Coronary artery (tissue), 2 donors: ENCODE data around the gene ORMDL3.

ENCODE experiments used
- DNase-seq: peaks from one replicate; pipeline ENCODE4 v3.0.0-alpha.2; 2017; ENCODE audit warnings: low spot score
- H3K27ac ChIP-seq, 2 donors: fragments of 200-600 bp; sonication (generic); one replicate each; pipeline ENCODE4 v1.5.1; 2016 to 2019
- H3K4me3 ChIP-seq: fragments of 200-600 bp; sonication (generic); 2 replicates; pipeline ENCODE4 v1.5.1; 2016; ENCODE audit warnings: mild to moderate bottlenecking, moderate library complexity
- TF ChIP-seq, protein P1 (sequence below): fragments of 200-600 bp; sonication (generic); IDR thresholded peaks from one replicate; pipeline ENCODE4 v1.5.1; 2019; ENCODE audit warnings: antibody characterized with exemption

The ORMDL3 gene

DNA sequence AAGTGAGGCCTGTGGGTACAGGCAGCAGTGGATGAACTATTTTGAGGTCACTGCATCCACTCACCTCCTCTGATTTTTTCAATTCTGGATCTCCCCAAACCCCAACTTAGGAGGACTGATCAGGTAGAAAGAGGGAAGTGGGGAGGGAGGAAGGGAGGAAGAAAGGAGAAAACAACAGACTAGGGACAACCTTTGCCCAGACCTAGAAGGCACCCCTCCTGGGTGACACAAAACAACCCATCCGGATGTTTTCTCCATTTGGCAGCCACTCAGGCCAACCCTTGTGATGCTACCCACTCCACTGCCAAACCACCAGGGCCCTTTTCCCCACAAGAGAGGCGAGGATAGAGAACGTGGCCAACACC, 2.7 kb downstream of the ORMDL3 start:
- H3K27ac ChIP-seq, result no peak overlapping the region
- no peak overlapping the region for H3K4me3 ChIP-seq
- DNase-seq, result no peak
- TF ChIP-seq, protein P1, sequence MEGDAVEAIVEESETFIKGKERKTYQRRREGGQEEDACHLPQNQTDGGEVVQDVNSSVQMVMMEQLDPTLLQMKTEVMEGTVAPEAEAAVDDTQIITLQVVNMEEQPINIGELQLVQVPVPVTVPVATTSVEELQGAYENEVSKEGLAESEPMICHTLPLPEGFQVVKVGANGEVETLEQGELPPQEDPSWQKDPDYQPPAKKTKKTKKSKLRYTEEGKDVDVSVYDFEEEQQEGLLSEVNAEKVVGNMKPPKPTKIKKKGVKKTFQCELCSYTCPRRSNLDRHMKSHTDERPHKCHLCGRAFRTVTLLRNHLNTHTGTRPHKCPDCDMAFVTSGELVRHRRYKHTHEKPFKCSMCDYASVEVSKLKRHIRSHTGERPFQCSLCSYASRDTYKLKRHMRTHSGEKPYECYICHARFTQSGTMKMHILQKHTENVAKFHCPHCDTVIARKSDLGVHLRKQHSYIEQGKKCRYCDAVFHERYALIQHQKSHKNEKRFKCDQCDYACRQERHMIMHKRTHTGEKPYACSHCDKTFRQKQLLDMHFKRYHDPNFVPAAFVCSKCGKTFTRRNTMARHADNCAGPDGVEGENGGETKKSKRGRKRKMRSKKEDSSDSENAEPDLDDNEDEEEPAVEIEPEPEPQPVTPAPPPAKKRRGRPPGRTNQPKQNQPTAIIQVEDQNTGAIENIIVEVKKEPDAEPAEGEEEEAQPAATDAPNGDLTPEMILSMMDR, result no peak

DNA sequence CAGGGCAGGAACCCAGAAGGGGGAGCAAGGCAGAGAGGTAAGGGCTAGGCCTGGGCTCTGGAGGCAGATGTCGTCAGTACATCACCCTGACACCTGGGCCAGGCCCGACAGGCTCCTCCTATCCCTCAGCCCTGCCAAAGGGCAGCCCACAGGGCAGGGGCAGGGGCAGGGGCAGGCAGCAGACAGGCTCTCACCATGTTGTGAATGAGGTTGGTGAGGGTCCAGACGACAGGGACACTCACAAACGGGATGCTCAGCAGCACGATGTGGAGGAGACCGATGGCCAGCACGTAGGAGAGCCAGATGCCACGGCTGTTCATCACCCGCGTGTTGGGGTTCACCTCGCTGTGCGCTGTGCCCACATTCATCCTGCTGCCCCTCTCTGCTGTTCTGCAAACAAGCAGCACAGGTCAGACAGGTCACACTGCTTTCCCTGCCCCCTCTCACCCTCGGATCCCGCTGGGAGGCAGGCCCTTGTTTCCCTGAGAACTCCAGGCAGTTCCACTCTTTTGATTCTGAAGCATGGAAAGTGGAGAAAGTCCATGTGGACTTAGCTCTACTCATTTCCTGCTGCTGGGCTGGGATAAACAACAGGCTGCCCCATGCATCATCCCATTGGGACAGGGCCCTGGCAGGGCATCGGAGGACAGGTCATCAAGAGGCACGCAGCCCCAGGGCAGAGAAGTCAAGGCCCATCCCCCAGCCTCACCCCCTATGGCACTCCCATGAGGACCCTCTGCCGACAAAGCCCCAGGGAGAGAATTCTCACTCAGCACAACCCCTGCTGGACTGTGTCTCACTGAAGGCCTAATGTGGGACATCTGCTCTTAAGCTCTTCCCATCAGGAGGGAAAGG, 3.3 kb downstream of the ORMDL3 start:
- TF ChIP-seq, protein P1, result no peak
- no peak for DNase-seq
- Histone ChIP-seq H3K4me3 (no peak overlapping the region), H3K27ac (no peak overlapping the region)

DNA sequence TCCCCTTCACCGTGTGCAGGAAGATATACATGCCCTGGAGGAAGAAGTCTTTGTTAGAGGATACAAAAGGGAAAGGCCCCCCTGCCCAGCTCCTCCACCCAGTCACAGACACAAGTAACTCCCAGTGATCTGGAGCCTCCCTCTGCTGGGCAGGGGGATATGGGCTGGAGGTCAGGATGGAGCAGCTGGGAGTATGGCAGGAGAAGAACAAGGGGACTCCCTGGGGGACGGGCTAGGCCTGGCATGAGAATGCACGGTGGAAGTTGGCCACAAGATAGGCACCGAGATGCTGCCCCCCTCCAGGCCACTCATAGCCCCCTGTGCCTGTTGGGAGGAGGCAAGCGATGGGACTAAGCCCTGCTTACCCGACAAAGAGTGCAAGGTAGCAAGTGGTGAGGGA, 4.2 kb downstream of the ORMDL3 start:
- DNase-seq, result no peak
- Histone ChIP-seq H3K4me3 (no peak overlapping the region), H3K27ac (no peak overlapping the region)
- TF ChIP-seq, protein P1, result no peak

DNA sequence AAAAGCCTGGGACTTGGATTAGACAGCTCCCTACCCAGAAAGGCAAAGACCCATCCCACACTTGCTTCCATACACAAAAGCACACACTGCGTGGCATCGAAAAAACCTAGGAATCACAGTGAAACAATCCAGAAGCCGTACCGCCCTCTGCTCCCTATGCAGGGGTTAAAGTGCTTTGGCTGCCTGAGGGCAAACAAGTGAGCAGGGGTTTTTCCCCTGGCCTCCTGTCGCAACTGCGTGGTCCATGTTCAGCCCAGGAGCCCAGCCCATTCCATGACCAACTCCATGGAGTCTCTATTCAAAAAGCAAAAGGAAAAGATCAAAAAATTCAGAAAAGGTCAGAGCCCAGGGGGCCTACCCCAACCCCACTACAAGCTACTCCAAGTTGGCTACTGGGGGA, 5.4 kb downstream of the ORMDL3 start:
- Histone ChIP-seq H3K27ac (no peak overlapping the region), H3K4me3 (no peak overlapping the region)
- DNase-seq, result no peak
- TF ChIP-seq, protein P1, result no peak

DNA sequence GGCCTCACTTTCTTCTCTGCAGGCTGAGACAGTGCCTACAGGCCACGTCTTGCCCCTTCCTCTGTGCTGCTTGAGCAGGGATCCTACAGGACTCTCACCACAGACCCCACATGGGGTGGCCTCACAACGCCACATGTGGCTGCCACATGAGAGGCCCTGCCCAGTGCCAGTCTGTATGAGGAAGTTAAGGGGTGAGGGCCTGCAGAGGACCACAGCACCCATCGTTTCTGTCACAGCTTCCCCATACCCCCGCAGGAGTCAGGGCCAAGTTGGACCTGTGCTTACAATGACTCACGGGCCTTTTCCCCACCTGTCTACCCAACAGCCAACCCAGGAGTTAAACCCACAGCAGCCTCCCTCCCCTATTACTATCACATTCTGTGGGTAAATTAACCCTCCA, 6.1 kb downstream of the ORMDL3 start:
- no peak overlapping the region for H3K27ac ChIP-seq
- H3K4me3 ChIP-seq, result no peak overlapping the region
- TF ChIP-seq, protein P1, result no peak
- no peak for DNase-seq

DNA sequence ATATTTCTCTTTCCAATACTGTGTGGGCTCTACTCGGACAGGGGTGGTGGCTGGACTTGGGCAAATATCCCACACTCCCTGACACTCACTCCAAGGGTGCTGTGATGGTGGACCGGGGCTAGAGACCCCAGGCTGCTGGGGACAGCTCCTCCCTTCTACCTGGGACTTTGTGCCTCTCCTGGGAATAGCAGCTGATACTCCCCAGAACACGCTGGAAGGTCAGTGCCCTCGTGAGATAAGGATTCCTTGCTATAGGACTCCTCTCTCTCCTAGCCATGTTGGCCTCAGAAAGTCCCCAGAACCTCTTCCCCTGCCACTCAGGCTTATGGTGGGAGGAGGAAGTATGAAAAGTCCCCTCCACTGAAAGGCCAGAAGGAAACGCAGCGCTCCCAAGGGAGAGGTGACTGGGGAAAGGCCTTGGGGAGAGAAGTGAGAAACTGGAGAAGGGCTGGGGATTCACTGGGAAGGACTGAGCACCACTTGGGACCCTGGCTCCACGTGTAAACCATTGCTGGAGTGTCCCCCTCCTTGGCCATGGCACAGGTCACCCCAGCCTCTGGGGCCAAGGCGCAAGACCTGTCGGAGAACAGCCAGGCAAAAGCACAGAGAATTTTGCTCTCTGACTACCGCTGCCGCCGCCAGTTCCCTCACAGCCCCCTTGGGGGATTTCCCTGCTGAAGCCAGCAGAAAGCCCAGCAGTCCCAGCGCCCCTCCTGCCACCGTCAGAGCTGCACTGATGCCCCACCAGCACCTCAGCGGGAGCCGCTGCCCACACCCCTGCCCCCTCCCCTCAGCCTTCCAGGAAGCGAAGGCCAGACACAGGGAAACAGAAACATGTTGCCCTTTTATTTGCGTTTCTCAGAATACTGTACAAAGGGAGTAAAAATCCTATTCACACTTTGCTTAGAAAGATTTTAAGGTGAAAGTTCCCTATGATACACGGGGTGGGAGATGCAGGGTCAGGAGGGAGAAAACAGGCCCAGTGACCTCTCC, 6.9 kb downstream of the ORMDL3 start:
- TF ChIP-seq, protein P1, result no peak
- Histone ChIP-seq H3K4me3 (no peak overlapping the region), H3K27ac (no peak overlapping the region)
- no peak for DNase-seq
